SU-DHL-6 (cell line): Measurements from ENCODE around the gene IL17REL.

Experiments used
- H2AFZ ChIP-seq: fragments of 200-600 bp; sonication (generic); 2 replicates; pipeline ENCODE4 v1.6.1; 2014; ENCODE audit warnings: low read depth, mild to moderate bottlenecking, moderate library complexity, mixed read lengths, antibody characterized with exemption, low read length; ENCODE audit not compliant: severe bottlenecking
- H3F3A ChIP-seq: fragments of 200-600 bp; shearing (Covaris generic); 2 replicates; pipeline ENCODE4 v1.6.0; 2016; ENCODE audit warnings: antibody characterized with exemption, mild to moderate bottlenecking; ENCODE audit not compliant: insufficient read depth
- H3K27ac ChIP-seq: fragments of 200-600 bp; sonication (generic); 2 replicates; pipeline ENCODE4 v1.5.1; 2016; ENCODE audit warnings: low read depth, mild to moderate bottlenecking, low read length, moderate library complexity, mixed read lengths
- H3K27me3 ChIP-seq: fragments of 200-600 bp; sonication (generic), shearing (Covaris generic); 2 replicates; pipeline ENCODE4 v1.6.0; 2014; ENCODE audit warnings: mild to moderate bottlenecking, low read length
- H3K36me3 ChIP-seq: fragments of 200-600 bp; sonication (generic); 2 replicates; pipeline ENCODE4 v1.6.1; 2014; ENCODE audit warnings: mild to moderate bottlenecking, low read length, mixed read lengths
- H3K4me2 ChIP-seq: fragments of 300-600, 200-600 bp; shearing (Covaris generic), sonication (generic); 2 replicates; pipeline ENCODE4 v1.6.0; 2014; ENCODE audit warnings: low read length, low read depth, mild to moderate bottlenecking; ENCODE audit not compliant: poor library complexity, severe bottlenecking
- H3K4me3 ChIP-seq: fragments of 200-600 bp; sonication (generic); 2 replicates; pipeline ENCODE4 v1.5.1; 2014; ENCODE audit warnings: antibody characterized with exemption, low read length, mild to moderate bottlenecking, mixed read lengths; ENCODE audit not compliant: insufficient read depth, poor library complexity, severe bottlenecking
- H3K79me2 ChIP-seq: fragments of 200-600 bp; sonication (generic); 2 replicates; pipeline ENCODE4 v1.6.1; 2014; ENCODE audit warnings: mild to moderate bottlenecking, low read length, moderate library complexity; ENCODE audit not compliant: insufficient read depth
- H3K9ac ChIP-seq: fragments of 200-600 bp; sonication (generic); 2 replicates; pipeline ENCODE4 v1.7.0; 2014; ENCODE audit warnings: mild to moderate bottlenecking, low read length
- H3K9me2 ChIP-seq: fragments of 200-600 bp; sonication (generic); replicated peaks from 2 replicates; pipeline ENCODE4 v1.6.1; 2014; ENCODE audit warnings: low read length; ENCODE audit not compliant: insufficient read depth
- H3K9me3 ChIP-seq: fragments of 200-600 bp; sonication (generic); 2 replicates; pipeline ENCODE4 v1.6.1; 2014; ENCODE audit warnings: low read length, mixed read lengths; ENCODE audit not compliant: insufficient read depth
- H4K20me1 ChIP-seq: fragments of 200-600 bp; sonication (generic); 2 replicates; pipeline ENCODE4 v1.6.1; 2014; ENCODE audit warnings: low read depth, mild to moderate bottlenecking, antibody characterized with exemption, low read length, moderate library complexity, mixed read lengths
- CTCF ChIP-seq: fragments of 200-600 bp; sonication (generic); IDR thresholded peaks from one replicate; pipeline ENCODE4 v1.5.1; 2017; ENCODE audit warnings: antibody characterized with exemption, mild to moderate bottlenecking, low read length, moderate library complexity; ENCODE audit not compliant: insufficient read depth, poor library complexity, severe bottlenecking
- EZH2phosphoT487 ChIP-seq: fragments of 200-600 bp; sonication (generic), shearing (Covaris generic); conservative IDR thresholded peaks from 2 replicates; pipeline ENCODE4 v1.6.1; 2018; ENCODE audit warnings: mild to moderate bottlenecking, antibody characterized with exemption, low read length, moderate library complexity, mixed read lengths

The IL17REL gene

GRCh38 chr22:49958931-49959781 lies 53.4 kb downstream of the IL17REL start:
- Histone ChIP-seq H3K27me3 (no peaks in the 10 kb centered on the region), H2AFZ (no peak overlapping the region), H3K9me2 (no peaks in the 10 kb centered on the region), H3K79me2 (peaks cover 31% of the 10 kb centered on the region), H4K20me1 (peaks cover 3% of the 10 kb centered on the region; the same call in 1 of the 2 replicates), H3K4me2 (peak overlapping the region; percentile 73), H3K9ac (peak overlapping the region; percentile 86), H3K4me3 (peak overlapping the region; percentile 46), H3F3A (0 out of 2 replicates have a peak, but pooled peaks cover 4% of the 10 kb centered on the region), H3K27ac (0 out of 2 replicates have a peak overlapping the region, but pooled peaks have one; percentile 83), H3K36me3 (no peaks in the 10 kb centered on the region; the same call in 1 of the 2 replicates), H3K9me3 (no peaks in the 10 kb centered on the region)
- TF ChIP-seq EZH2phosphoT487 = no peak
- TF ChIP-seq CTCF = no peak

- Histone ChIP-seq H3K9me2 (no peaks in the 10 kb centered on the region), H3K4me3 (no peak overlapping the region), H3F3A (no peaks in the 10 kb centered on the region), H3K36me3 (no peaks in the 10 kb centered on the region; the same call in 1 of the 2 replicates), H3K4me2 (no peak overlapping the region), H2AFZ (no peak overlapping the region), H3K27ac (no peak overlapping the region), H3K9me3 (no peaks in the 10 kb centered on the region), H3K79me2 (peaks cover 24% of the 10 kb centered on the region), H4K20me1 (peaks cover 3% of the 10 kb centered on the region; the same call in 1 of the 2 replicates), H3K9ac (no peak overlapping the region), H3K27me3 (no peaks in the 10 kb centered on the region)
- no peak for TF ChIP-seq EZH2phosphoT487
- TF ChIP-seq CTCF = no peak
These were observed 54.1 kb downstream of the IL17REL start for GRCh38 chr22:49958366-49958921.

- no peak overlapping the region for H3K9ac ChIP-seq
- no peak overlapping the region for H3K4me3 ChIP-seq
- no peak overlapping the region for H3K27ac ChIP-seq
- no peaks in the 10 kb centered on the region for H3K9me2 ChIP-seq
- H3K9me3 ChIP-seq = no peaks in the 10 kb centered on the region
- H3K79me2 ChIP-seq = peaks cover 19% of the 10 kb centered on the region
- TF ChIP-seq EZH2phosphoT487 = no peak
- TF ChIP-seq CTCF = no peak
- H4K20me1 ChIP-seq = peaks cover 3% of the 10 kb centered on the region; the same call in 1 of the 2 replicates
- H2AFZ ChIP-seq = no peak overlapping the region
- H3K36me3 ChIP-seq = no peaks in the 10 kb centered on the region; the same call in 1 of the 2 replicates
- no peaks in the 10 kb centered on the region for H3F3A ChIP-seq
- H3K27me3 ChIP-seq = no peaks in the 10 kb centered on the region
- H3K4me2 ChIP-seq = no peak overlapping the region
These were observed 54.7 kb downstream of the IL17REL start for GRCh38 chr22:49957826-49958365.
